Fibroblast of skin of scalp (primary cell): Measurements from ENCODE around the gene SHMT2.
A peak's percentile ranks its signal among the peaks of the same experiment; 100 is the strongest.

Source experiments
- DNase-seq: peaks from one replicate; pipeline ENCODE4 v3.0.0-alpha.2; 2013

The SHMT2 gene

GRCh38 chr12:57198329-57198728 is 31.2 kb upstream of the SHMT2 start:
- DNase-seq = no peak

- no peak for DNase-seq
These were observed 30.3 kb upstream of the SHMT2 start for GRCh38 chr12:57199191-57199590.

GRCh38 chr12:57200497-57200896 is 29.0 kb upstream of the SHMT2 start:
- DNase-seq = no peak

GRCh38 chr12:57201219-57201618 is 28.3 kb upstream of the SHMT2 start:
- DNase-seq = no peak

- no peak for DNase-seq
These were observed 27.9 kb upstream of the SHMT2 start for GRCh38 chr12:57201631-57202030.

- DNase-seq = no peak
These were observed 27.2 kb upstream of the SHMT2 start for GRCh38 chr12:57202321-57202720.

- no peak for DNase-seq
These were observed 26.3 kb upstream of the SHMT2 start for GRCh38 chr12:57203201-57203600.

GRCh38 chr12:57203791-57204190 is 25.7 kb upstream of the SHMT2 start:
- no peak for DNase-seq

- DNase-seq = no peak
These were observed 25.1 kb upstream of the SHMT2 start for GRCh38 chr12:57204454-57204853.

GRCh38 chr12:57205186-57205585 is 24.3 kb upstream of the SHMT2 start:
- DNase-seq = no peak

GRCh38 chr12:57205931-57206330 is 23.6 kb upstream of the SHMT2 start:
- DNase-seq = no peak

GRCh38 chr12:57207731-57208630 is 21.5 kb upstream of the SHMT2 start:
- no peak for DNase-seq

GRCh38 chr12:57208631-57209282 is 20.8 kb upstream of the SHMT2 start:
- DNase-seq = no peak

GRCh38 chr12:57209916-57210315 is 19.6 kb upstream of the SHMT2 start:
- DNase-seq = no peak

GRCh38 chr12:57210461-57210860 is 19.1 kb upstream of the SHMT2 start:
- no peak for DNase-seq

- DNase-seq = no peak
These were observed 18.4 kb upstream of the SHMT2 start for GRCh38 chr12:57210926-57211692.

GRCh38 chr12:57211791-57212700 is 17.5 kb upstream of the SHMT2 start:
- no peak for DNase-seq

GRCh38 chr12:57212701-57213057 is 16.8 kb upstream of the SHMT2 start:
- no peak for DNase-seq

- peak; percentile 88 for DNase-seq
These were observed 16.3 kb upstream of the SHMT2 start for GRCh38 chr12:57213058-57213715.

GRCh38 chr12:57213763-57214397 is 15.6 kb upstream of the SHMT2 start:
- no peak for DNase-seq

GRCh38 chr12:57214398-57214781 is 15.1 kb upstream of the SHMT2 start:
- DNase-seq = peak; percentile 58
